KOPT-K1 (cell line): Measurements from ENCODE around the gene NR2C2AP.
"Not testable (repeated sequence)": the region's sequence is repeated elsewhere in the genome, so short reads cannot be mapped to it uniquely, and the experiment has no call there.

Experiments
- H3K27ac ChIP-seq: fragments of 200-600 bp; sonication (generic); 2 replicates; pipeline ENCODE4 v1.5.1; 2016; ENCODE audit warnings: antibody characterized with exemption, mild to moderate bottlenecking, low read depth, low read length; ENCODE audit not compliant: poor library complexity, severe bottlenecking
- H3K36me3 ChIP-seq: fragments of 200-600 bp; sonication (generic); 2 replicates; pipeline ENCODE4 v1.5.1; 2017; ENCODE audit warnings: antibody characterized with exemption, mild to moderate bottlenecking, low read length, moderate library complexity; ENCODE audit not compliant: insufficient read depth
- H3K9me3 ChIP-seq: fragments of 200-600 bp; sonication (generic); 2 replicates; pipeline ENCODE4 v1.5.1; 2017; ENCODE audit warnings: antibody characterized with exemption, low read length, mild to moderate bottlenecking; ENCODE audit not compliant: insufficient read depth, poor library complexity, severe bottlenecking

NR2C2AP gene

DNA sequence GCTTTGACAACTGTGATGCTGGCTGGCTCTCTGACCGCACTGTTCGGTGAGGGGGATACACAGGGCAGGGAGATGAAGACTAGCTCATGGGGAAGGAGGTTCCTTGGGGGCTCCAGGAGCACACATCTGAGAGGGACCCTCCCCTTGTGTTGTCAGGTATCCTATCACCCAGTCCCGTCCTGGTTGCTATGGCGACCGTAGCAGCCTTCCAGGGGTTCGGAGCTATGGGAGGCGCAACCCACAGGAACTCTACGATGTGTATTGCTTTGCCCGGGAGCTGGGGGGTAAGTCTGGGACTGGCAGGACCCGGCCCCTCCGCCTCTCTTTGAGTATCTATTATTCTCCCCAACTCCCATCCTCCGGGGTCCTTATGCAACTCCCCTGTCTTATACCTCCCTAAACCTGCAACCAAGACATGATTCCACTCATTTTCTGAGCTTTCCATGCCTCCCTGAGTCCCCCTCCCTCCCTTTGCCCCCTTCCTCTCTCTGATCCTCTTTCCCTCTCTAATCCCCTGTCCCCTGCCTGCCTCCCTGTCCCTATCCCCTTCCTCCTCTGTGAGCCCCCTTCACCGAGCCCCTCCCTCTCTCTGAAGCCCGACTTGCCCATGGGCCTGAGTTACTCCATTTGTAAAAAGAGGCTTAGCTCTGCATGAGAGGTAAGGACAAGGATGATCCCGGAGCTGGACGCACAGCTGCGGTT, 21.1 kb upstream of the NR2C2AP start:
- Histone ChIP-seq H3K27ac (no peak overlapping the region), H3K36me3 (no peaks in the 10 kb centered on the region), H3K9me3 (no peaks in the 10 kb centered on the region)

DNA sequence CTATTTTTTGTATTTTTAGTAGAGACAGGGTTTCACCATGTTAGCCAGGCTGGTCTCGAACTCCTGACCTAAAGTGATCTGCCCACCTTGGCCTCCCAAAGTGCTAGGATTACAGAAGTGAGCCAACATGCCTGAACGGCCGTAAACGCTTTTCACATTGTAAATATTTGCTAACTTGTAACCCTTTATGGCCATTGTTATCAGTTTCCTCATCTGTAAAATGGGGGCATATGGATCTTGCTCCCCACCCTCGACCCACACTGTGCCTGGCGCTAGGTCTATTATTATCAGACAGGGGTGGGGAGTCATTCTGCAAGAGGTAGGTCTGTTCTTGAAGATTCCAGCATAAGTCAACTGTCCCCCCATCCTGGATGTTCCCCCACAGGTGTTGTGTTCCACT, 20.4 kb upstream of the NR2C2AP start:
- H3K36me3 ChIP-seq = no peaks in the 10 kb centered on the region
- H3K9me3 ChIP-seq = no peaks in the 10 kb centered on the region
- no peak overlapping the region for H3K27ac ChIP-seq

DNA sequence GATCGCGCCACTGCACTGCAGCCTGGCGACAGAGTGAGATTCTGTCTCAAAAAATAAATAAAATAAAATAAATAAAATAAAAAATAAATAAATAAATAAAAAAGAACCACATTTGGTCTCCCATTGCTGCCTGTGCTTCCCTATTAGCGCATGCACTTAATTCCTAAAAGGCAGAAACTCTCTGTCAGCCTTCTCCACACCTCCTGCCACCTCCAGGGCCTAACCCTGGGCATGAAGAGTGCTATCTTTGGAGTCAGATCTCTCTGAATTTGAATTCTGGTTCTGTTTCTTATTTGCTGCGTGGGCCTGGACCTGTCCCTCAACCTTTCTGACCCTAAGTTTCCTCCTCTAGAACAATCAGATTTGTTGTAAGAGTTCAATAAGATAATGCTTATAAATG, 19.8 kb upstream of the NR2C2AP start:
- H3K27ac ChIP-seq = no peak overlapping the region
- no peaks in the 10 kb centered on the region for H3K36me3 ChIP-seq

DNA sequence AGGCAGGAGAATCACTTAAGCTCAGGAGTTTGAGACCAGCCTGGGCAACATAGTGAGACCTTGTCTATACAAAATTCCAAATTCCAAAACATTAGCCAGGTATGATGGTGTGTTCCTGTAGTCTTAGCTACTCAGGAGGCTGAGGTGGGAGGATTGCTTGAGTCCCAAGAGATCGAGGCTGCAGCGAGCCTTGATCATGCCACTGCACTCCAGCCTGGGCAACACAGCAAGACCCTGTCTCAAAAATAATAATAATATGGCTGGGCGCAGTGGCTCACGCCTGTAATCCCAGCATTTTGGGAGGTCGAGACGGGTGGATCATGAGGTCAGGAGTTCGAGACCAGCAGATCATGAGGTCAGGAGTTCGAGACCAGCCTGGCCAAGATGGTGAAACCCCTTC, 17.8 kb upstream of the NR2C2AP start:
- not testable (repeated sequence) for H3K9me3 ChIP-seq, H3K27ac ChIP-seq, H3K36me3 ChIP-seq

More for the DNA sequence above, 19.8 kb upstream of the NR2C2AP start:
- H3K9me3 ChIP-seq = no peaks in the 10 kb centered on the region

DNA sequence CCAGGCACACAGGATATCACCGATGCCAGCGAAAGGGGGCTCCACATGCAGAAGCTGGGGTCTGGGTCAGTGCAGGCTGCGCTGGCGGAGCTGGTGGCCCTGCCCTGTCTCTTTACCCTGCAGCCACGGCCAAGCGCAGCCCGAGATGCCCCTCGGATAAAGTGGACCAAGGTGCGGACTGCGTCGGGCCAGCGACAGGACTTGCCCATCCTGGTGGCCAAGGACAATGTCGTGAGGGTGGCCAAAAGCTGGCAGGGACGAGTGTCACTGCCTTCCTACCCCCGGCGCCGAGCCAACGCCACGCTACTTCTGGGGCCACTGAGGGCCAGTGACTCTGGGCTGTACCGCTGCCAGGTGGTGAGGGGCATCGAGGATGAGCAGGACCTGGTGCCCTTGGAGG, 15.7 kb upstream of the NR2C2AP start:
- Histone ChIP-seq H3K9me3 (no peaks in the 10 kb centered on the region), H3K27ac (no peak overlapping the region)

DNA sequence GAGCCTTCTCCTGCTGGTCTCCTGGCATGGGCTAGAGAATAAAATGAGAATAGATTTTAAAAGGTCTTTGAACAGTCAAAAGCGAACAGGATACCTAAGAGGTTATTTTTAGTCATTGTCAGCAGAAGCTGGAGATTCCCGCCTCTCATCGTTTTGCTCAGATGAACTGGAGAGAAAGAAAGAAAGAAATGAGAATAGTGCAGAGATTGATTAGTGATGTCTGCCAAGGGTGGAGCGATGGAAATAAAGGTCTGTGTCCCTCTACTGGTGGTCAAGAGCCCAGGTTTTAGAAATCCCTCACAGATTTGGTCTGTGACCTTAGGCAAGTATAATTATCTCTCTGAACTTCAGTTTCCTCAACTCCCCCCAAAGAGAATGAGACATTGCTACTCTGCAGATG, 13.9 kb upstream of the NR2C2AP start:
- H3K27ac ChIP-seq = no peak overlapping the region
- no peaks in the 10 kb centered on the region for H3K36me3 ChIP-seq
- no peaks in the 10 kb centered on the region for H3K9me3 ChIP-seq

More for the DNA sequence above, 15.7 kb upstream of the NR2C2AP start:
- H3K36me3 ChIP-seq = no peaks in the 10 kb centered on the region

DNA sequence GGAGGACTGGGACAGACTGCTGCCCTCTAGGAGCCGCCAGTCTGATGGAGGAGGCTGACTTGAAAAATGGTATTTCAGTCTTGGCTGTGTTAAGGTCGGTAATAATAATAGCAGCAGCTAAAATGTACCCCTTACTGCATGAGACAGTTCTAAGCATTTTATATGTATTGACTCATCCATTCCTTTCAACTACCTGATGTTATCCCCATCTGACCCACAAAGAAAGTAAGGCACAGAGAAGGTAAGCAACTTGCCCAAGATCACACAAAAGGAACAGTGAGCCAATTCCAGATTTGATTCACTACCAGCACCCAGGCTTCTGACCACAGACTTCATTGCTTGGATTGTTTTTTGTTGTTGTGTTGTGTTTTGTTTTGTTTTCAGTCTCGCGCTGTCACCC, 12.6 kb upstream of the NR2C2AP start:
- Histone ChIP-seq H3K9me3 (no peaks in the 10 kb centered on the region), H3K27ac (no peak overlapping the region), H3K36me3 (no peaks in the 10 kb centered on the region)

DNA sequence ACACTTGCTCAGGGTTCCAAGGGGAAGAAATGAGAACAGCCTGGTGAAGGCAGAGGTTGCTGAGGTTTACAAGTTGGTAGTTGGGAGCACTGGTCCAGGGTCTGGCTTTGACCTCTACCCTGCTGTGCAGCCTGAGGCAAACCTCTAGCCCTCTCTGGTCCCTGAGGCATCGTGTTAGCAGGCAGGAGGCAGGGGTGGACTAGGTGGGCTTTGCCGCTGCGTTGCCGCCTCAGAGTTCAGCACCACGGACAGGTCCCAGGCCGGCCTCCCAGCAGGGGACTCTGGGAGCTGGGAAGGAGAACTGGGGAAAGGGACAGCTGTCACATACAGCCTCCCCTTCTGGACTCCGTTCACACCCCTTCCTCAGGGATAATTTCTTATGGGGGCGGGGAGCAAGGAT, 11.7 kb upstream of the NR2C2AP start:
- Histone ChIP-seq H3K9me3 (no peaks in the 10 kb centered on the region), H3K36me3 (no peaks in the 10 kb centered on the region), H3K27ac (no peak overlapping the region)

DNA sequence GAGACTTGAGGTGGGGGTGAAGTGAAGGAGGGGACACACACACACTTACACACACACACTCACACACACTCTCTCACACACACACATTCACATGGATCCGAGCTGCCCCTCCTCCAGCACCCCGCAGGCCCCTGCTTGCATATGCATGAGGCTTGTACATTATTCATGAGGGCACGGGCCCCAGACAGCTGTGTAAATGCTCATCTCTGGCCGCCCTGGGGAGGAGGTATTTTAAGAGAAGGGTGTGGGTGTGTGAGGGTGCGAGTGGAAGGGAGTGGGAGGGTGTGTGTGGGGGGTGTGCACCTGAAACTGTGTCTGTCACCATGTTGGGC, 10.9 kb upstream of the NR2C2AP start:
- H3K9me3 ChIP-seq = no peaks in the 10 kb centered on the region
- no peaks in the 10 kb centered on the region for H3K36me3 ChIP-seq
- H3K27ac ChIP-seq = no peak overlapping the region

DNA sequence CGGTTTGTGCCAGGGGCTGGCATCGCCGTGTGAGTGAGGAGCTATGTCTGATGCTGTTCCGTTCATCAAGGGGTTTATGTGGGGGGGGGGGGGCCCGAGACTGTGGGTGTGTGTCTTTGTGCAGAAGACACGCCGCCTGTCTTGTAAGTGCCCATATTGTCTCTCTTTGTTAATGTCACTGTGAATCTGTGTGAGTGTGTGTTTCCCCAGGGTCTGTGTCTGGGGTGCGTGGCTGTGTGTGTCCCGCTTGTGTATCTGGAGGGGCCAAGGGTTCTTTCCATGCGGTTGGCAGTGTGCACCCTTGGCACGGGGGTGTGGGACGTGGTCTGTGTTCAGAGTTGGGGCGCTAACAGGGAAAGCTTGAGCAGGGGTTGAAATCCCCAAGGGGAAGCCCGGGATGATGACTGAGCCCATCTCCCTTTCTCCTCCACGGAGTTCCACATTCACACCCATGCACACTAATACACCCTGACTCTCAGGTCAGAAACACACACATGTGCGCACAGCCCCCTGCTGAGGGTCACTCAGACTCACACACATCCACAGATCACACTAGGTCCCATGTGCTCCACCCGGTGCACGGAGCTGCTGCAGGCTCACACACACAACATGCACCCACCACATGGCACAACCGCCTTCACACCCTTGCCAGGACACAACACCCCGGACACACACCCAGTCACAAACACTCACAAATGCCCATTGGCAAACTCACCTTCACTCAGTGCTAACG, 10.4 kb upstream of the NR2C2AP start:
- no peaks in the 10 kb centered on the region for H3K36me3 ChIP-seq
- no peak overlapping the region for H3K27ac ChIP-seq
- H3K9me3 ChIP-seq = no peaks in the 10 kb centered on the region

DNA sequence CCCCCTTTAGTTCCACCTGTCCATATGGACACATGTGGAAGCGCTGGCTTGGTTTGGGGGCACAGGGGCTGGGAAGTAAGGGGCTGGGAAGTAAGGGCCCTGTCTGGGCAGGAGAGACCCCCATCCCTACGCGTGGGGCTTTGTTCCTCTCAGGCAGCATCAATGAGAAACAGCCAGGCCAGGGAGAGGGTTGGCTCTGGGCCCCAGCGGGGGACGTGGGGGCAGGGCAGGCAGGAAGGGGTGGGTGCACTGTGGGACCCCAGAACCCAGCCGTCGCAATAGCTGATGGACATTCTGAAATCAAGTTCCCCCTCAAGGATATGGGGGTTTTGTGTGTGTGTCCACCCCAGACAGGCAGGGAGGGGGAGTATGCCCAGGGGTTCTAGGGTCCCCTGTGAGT, 9.7 kb upstream of the NR2C2AP start:
- Histone ChIP-seq H3K9me3 (no peaks in the 10 kb centered on the region), H3K36me3 (no peaks in the 10 kb centered on the region), H3K27ac (no peak overlapping the region)

DNA sequence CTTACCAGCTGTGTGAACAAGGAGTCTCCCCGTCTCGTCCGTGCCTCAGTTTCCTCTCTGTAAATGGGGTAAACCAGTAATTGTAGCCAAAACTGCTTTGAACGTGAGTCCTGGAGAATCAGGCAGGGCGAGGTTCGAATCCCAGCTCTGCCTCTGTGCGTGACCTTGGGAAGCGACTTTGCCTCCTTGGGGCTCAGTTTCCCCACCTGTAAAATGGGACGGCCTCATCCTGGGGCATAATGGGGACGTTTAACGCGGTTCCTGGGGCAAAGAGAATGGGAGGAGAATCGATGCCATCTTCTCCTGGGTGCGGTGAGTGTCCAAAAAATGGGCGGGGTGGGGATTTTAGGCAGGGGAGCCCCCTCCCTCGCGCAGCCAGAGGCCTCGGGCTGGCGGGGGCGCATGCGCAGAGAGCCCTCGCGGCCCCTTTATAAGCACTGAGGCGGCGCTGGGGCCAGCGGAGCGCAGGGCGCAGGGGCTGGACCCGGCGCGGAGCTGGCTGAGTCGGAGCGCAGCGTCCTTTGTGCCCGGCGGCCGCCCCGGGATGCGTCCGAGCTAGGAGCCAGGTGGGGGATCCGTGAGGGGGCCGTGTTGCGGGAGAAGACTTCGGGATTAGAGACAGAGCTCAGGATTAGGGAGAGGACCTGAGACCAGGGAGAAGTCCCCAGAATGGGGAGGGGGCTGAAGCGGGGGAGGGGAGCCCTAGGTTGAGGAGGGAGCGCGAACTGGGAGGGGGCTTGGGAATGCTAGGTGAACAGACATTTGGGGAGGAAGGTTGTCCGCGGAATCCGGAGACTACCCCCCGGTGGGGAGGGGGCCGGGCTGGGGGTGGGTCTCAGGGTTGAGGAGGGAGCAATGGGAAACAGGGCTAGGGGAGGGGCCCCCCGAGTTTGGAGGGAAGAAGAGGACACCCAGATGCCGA, 8.5 kb upstream of the NR2C2AP start, which contains the start of gene NCAN:
Gene NCAN, plus strand, starts transcription at position 460 of the 922 bp plus-strand sequence. CDS start 4,996 bp downstream, outside the sequence.
- H3K36me3 ChIP-seq = no peaks in the 10 kb centered on the region
- no peak within 1 kb of the TSS for H3K27ac ChIP-seq
- H3K9me3 ChIP-seq = no peaks in the 10 kb centered on the region

DNA sequence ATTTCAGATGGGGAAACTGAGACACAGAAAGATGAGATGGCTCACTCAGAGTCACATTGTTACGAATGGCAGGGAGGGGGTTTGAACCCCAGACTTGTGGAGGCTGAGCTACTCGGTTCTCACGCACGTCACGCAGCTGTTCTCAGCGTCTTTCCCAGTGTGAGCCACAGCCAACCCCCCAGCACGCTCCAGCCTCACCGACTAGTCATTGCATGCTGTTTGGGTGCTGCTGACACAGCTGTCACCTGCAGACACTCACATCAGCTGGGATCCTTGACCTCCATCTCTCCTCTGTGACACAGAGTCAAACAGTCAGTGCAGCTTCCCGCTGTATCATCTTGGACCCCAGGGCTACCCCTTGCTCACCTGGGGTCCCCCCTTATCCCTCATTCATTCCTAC, 6.2 kb upstream of the NR2C2AP start:
- Histone ChIP-seq H3K9me3 (no peaks in the 10 kb centered on the region), H3K27ac (no peak overlapping the region)

DNA sequence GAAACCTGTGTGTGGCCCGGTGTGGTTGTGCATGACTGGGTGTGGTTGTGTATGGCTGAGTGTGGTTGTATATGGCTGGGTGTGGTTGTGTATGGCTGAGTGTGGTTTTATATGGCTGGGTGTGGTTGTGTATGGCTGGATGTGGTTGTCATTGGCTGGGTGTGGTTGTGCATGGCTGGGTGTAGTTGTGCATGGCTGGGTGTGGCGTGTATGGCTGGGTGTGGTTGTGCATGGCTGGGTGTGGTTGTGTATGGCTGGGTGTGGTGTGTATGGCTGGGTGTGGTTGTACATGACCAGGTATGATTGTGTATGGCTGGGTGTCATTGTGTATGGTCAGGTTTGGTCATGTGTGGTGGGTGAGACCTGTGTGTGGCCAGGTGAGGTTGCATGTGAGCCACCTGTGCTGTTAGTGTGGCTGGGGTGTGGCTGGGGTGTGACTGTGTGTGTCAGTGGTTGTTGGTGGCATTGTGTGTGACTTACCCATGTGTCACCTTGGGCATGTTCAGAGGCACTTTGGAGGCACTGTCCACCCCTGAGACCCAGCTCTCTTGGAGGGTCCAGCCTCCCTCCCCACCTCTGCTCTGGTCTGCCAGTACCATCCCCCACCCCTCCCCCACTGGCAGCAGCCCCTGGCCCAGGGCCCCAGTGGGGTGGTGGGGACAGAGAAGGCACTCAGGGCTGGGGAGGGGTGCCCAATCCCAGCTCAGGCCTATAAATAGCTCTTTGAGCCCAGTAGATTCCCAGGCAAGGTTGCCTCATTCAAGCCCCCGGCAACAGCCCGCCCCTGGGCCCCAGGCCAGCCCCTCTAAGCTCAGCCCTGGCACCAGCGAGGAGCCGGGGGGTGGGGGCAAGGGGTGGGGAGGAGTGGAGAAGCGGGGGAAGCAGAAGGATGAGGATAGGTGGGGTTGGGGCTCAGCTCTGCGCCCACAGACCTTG, 4.7 kb upstream of the NR2C2AP start:
- H3K9me3 ChIP-seq = no peaks in the 10 kb centered on the region
- H3K36me3 ChIP-seq = no peaks in the 10 kb centered on the region
- H3K27ac ChIP-seq = no peak overlapping the region

More for the DNA sequence above, 6.2 kb upstream of the NR2C2AP start:
- no peaks in the 10 kb centered on the region for H3K36me3 ChIP-seq
